ENCODE measurements around the gene DPEP3.

The DPEP3 gene

DNA sequence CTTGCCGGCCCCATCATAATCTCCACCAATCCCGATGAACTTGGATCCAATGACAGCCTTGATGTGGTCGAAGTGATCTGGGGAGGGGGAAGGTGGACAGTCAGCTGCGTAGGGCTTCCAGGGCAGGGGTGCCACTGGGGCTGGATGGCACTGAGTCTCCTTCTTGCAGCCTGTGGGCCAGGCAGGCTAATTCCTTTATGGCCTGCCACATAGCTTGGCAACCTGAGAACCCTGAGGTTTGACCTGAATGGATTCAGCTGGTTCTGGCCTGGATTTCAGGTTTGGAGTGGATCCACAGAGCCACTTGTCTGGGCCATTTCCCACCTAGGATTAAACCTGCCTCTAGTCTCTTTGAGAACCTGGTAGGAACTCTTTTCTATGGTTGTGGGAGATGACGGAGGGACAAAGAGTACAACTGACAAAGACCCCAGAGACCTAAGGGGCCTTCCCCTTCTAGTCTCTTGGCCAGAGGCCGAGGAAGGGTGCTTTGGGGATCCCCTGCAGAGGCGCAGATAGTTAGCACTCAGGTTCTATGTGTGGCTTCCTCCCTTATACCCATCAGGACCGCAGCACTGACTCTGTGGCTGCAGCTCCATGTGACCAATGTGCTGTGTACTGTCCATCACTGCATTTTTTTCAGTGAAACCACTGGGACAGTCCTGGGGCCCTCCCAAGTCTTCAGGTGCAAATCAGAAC is 9.2 kb upstream of the DPEP3 start:
- Histone ChIP-seq H3K79me2 (ENCODE audit: insufficient read depth, low read depth) (no peaks in the 10 kb centered on the region), H4K20me1 (ENCODE audit: insufficient read depth) (no peaks in the 10 kb centered on the region), H2AFZ (ENCODE audit: low read depth) (no peak overlapping the region), H3K9ac (no peak overlapping the region), H3K4me2 (no peak overlapping the region), H3K27ac (no peak overlapping the region), H3K36me3 (ENCODE audit: insufficient read depth) (no peaks in the 10 kb centered on the region), H3K27me3 (ENCODE audit: insufficient read depth, low read depth) (no peaks in the 10 kb centered on the region), H3K4me1 (ENCODE audit: low read depth, poor library complexity, severe bottlenecking) (peaks cover 28% of the 10 kb centered on the region), H3K4me3 (IDR thresholded peaks at IDR 0.05; ENCODE audit: insufficient read depth, low read depth, low read length) (no peak overlapping the region)
- TF ChIP-seq, protein P1, sequence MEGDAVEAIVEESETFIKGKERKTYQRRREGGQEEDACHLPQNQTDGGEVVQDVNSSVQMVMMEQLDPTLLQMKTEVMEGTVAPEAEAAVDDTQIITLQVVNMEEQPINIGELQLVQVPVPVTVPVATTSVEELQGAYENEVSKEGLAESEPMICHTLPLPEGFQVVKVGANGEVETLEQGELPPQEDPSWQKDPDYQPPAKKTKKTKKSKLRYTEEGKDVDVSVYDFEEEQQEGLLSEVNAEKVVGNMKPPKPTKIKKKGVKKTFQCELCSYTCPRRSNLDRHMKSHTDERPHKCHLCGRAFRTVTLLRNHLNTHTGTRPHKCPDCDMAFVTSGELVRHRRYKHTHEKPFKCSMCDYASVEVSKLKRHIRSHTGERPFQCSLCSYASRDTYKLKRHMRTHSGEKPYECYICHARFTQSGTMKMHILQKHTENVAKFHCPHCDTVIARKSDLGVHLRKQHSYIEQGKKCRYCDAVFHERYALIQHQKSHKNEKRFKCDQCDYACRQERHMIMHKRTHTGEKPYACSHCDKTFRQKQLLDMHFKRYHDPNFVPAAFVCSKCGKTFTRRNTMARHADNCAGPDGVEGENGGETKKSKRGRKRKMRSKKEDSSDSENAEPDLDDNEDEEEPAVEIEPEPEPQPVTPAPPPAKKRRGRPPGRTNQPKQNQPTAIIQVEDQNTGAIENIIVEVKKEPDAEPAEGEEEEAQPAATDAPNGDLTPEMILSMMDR (conservative IDR thresholded peaks at IDR 0.05; ENCODE audit: low read depth, low read length): no peak

DNA sequence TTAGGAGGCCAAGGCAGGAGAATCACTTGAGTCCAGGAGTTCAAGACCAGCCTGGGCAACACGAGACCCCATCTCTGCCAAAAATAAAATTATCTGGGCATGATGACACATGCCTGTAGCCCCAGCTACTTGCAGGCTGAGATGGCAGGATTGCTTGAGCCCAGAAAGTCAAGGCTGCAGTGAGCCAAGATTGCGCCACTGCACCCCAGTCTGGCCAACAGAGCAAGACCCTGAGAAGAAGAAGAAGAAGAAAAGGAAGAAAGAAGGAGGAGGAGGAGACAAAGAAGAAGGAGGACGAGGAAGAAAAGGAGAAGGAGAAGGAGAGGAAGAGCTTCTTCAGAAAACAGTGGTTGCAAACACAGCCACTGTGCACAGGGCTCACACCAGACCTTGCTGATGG is 8.4 kb upstream of the DPEP3 start:
- H3K9ac ChIP-seq: no peak overlapping the region
- no peak overlapping the region for H2AFZ ChIP-seq (ENCODE audit: low read depth)
- TF ChIP-seq, protein P1 (conservative IDR thresholded peaks at IDR 0.05; ENCODE audit: low read depth, low read length): no peak
- no peaks in the 10 kb centered on the region for H4K20me1 ChIP-seq (ENCODE audit: insufficient read depth)
- no peaks in the 10 kb centered on the region for H3K27me3 ChIP-seq (ENCODE audit: insufficient read depth, low read depth)
- H3K4me1 ChIP-seq (ENCODE audit: low read depth, poor library complexity, severe bottlenecking): peaks cover 25% of the 10 kb centered on the region
- no peaks in the 10 kb centered on the region for H3K79me2 ChIP-seq (ENCODE audit: insufficient read depth, low read depth)
- no peak overlapping the region for H3K4me2 ChIP-seq
- H3K27ac ChIP-seq: no peak overlapping the region
- no peaks in the 10 kb centered on the region for H3K36me3 ChIP-seq (ENCODE audit: insufficient read depth)
- H3K4me3 ChIP-seq (IDR thresholded peaks at IDR 0.05; ENCODE audit: insufficient read depth, low read depth, low read length): no peak overlapping the region

DNA sequence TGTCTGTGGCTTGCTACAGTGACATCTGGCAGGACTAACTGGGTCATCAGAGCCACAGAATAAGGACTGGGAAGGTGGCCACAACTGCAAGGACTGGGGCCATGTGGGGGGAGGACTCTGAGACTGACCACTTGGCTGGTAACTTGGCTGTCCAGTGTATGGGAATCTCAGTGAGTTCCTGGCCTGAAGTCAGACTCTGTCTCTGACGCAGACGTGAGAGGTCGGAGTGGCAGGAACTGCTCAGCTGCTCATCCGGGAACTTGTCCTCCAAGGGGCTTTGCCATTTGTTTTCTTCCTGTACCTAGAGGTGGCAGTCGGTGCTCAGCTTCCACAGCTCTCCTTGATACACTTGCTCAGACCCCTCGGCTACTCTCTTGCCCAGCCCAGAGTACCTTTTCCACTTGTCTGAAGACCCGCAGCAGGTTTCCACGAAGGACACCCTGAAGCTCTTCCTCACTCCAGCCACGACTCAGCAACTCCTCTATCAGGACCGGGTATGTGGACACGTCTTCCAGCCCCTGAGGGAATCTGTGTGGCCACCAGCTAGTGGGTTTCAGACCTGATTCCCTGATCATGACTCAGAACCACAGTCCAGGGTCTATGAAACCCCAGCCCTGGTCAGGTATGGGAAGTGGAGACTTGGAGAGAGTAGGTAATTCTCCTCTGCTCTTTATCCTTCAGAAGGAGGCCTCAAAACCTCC is 7.3 kb upstream of the DPEP3 start:
- TF ChIP-seq, protein P1 (conservative IDR thresholded peaks at IDR 0.05; ENCODE audit: low read depth, low read length): no peak
- H3K4me2 ChIP-seq: no peak overlapping the region
- H3K9ac ChIP-seq: no peak overlapping the region
- peaks cover 17% of the 10 kb centered on the region for H3K4me1 ChIP-seq (ENCODE audit: low read depth, poor library complexity, severe bottlenecking)
- H2AFZ ChIP-seq (ENCODE audit: low read depth): no peak overlapping the region
- H3K36me3 ChIP-seq (ENCODE audit: insufficient read depth): no peaks in the 10 kb centered on the region
- no peaks in the 10 kb centered on the region for H3K79me2 ChIP-seq (ENCODE audit: insufficient read depth, low read depth)
- H3K27ac ChIP-seq: no peak overlapping the region
- H4K20me1 ChIP-seq (ENCODE audit: insufficient read depth): no peaks in the 10 kb centered on the region
- H3K4me3 ChIP-seq (IDR thresholded peaks at IDR 0.05; ENCODE audit: insufficient read depth, low read depth, low read length): no peak overlapping the region
- no peaks in the 10 kb centered on the region for H3K27me3 ChIP-seq (ENCODE audit: insufficient read depth, low read depth)

DNA sequence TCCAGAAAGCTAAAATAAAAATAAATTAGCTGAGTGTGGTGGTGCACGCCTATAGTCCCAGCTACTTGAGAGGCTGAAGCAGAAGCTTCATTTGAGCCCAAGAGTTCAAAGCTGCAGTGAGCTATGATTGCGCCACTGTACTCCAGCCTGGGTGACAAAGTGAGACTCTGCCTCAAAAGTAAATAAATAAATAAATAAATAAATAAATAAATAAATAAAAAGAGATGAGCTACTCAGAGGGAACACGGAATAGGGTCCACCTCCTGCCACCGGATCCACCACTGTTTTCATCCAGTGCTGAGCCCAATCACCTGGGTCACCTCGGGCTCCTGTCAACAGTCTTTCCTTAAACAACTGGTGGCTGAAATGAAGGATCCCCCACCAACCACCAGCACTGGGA is 6.7 kb upstream of the DPEP3 start:
- no peak overlapping the region for H3K4me3 ChIP-seq (IDR thresholded peaks at IDR 0.05; ENCODE audit: insufficient read depth, low read depth, low read length)
- no peaks in the 10 kb centered on the region for H4K20me1 ChIP-seq (ENCODE audit: insufficient read depth)
- H3K36me3 ChIP-seq (ENCODE audit: insufficient read depth): no peaks in the 10 kb centered on the region
- TF ChIP-seq, protein P1 (conservative IDR thresholded peaks at IDR 0.05; ENCODE audit: low read depth, low read length): no peak
- H3K9ac ChIP-seq: no peak overlapping the region
- no peak overlapping the region for H2AFZ ChIP-seq (ENCODE audit: low read depth)
- no peak overlapping the region for H3K27ac ChIP-seq
- H3K27me3 ChIP-seq (ENCODE audit: insufficient read depth, low read depth): no peaks in the 10 kb centered on the region
- H3K4me2 ChIP-seq: no peak overlapping the region
- H3K4me1 ChIP-seq (ENCODE audit: low read depth, poor library complexity, severe bottlenecking): peaks cover 16% of the 10 kb centered on the region
- no peaks in the 10 kb centered on the region for H3K79me2 ChIP-seq (ENCODE audit: insufficient read depth, low read depth)

Data from KMS-11 (cell line).